ENCODE results near the gene CD44.

The CD44 gene

GRCh38 chr11:35179466-35180135 lies 40.6 kb downstream of the CD44 start:
- no peak for DNase-seq

GRCh38 chr11:35180317-35181233 lies 41.6 kb downstream of the CD44 start:
- DNase-seq: no peak

DNA sequence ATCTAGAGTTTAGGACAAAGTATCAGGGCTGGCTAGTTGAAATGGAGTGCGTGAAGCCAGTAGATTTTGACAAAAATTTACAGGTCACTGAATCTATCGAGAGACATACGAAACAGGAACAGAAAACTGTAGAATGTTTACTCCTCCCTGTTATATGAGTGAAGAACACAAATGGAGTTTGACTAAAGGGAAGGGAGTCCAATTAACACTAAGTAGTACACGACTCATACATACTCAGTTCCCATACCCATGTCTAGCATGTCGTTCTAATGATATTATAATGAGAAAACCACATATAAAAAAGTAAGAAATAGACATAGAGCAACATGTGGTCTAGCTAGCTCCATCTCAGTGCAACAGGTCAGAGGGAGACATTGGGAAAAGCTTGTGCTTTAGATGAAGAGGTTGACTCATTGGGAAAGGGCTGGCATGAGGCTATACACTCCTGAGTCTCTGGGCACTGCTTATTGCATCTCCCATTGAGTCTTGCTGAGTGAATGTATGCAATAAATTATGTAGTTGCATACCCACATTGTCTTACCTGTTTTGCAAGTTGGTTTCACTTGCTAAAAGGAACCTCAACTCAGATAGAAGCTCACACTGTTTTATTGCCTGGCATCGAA lies 43.5 kb downstream of the CD44 start:
- no peak for DNase-seq

DNA sequence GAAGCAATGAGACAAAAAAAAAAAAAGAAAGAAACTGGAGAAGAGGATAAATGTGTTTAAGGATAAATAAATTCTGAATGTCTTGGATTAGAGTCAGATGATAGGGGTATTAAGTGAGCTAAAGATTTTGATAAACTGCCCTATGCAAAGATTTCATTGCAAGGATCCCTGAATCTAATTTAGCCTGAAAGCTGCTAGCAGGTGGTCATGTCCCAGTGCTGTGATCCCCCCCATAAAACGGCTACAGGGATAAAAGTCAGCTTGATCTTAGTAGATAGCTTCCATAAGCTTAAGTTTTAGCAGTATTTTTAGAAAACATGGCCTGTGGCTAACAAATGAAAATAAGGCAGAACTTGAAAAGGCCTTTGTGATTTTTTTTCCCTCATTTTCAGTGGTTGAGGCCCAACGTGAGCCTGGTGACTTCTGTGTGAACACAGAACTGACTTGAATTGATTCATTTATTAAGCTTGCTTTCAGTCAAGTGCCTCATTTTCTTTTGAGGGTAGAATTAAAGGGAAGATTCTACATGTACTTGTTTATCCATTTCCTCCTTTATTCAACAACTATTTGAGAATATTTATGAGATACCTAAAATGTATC lies 44.5 kb downstream of the CD44 start:
- DNase-seq: no peak

DNA sequence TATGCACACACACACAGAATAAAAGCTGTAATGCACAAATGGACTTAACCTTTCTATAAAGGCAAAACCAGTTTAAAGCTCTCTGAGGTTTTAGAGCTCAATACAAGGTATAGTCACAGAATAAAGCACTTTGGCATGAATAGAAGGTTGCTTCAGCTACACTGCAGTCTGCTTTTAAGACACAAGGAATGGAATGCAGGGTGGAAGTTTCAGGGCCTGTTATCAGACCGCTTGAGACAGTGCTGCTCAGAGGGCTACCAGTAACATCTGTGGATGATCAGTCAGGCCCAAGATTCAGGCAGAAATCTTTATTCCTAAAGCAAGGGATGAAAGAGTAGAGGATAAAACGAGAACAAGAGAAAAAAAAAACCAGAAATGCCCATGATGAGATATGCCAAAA lies 46.7 kb downstream of the CD44 start:
- no peak for DNase-seq

DNA sequence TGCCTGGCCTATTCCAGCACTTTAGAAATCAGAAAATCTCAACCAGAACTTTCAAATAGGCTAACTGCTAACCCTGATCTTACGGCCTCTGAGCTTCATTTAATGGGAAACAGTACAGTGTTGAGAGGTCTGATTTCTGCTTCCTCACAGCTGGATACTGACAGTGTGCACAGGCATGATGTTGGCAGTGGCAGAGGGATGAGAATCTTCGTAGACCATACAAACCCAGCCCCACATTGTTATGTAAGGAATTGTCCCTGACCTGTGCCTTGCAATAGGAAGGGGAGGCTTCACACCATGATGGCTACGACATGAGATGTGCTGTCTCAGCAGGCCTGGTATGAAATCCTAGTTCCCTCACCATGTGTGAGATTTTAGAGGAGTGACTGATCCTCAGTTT lies 49.0 kb downstream of the CD44 start:
- no peak for DNase-seq

DNA sequence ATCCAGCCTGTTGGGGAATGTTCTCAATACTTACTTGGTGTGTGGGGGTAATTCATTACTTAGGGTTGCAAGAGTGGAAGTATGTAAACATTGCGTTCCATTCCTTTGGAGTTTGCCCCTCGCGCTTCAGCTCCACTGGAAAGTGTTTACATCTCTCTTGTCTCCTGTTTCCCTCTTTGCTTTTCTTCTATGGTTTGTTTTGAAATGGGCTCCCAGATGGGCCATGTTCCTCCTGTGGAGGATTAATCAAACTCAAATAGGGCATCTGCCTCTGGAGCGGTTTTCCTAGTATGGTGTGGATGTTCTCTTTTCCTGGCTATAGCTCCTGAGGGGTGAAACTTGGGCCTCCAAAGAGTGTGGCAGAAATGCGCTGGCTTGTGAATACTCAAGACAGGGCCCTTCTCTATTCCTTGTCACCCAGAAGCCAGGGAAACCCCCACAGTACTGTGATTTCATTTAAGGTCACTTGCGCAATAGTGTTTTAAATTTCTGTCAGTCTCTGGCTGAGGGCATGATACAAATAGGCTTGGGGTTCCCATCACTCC lies 51.9 kb downstream of the CD44 start:
- no peak for DNase-seq

GRCh38 chr11:35192347-35192746 lies 53.4 kb downstream of the CD44 start:
- DNase-seq: no peak

- no peak for DNase-seq
Measured at GRCh38 chr11:35193767-35194166, 54.8 kb downstream of the CD44 start.

GRCh38 chr11:35197292-35197691 lies 58.3 kb downstream of the CD44 start:
- DNase-seq: no peak

DNA sequence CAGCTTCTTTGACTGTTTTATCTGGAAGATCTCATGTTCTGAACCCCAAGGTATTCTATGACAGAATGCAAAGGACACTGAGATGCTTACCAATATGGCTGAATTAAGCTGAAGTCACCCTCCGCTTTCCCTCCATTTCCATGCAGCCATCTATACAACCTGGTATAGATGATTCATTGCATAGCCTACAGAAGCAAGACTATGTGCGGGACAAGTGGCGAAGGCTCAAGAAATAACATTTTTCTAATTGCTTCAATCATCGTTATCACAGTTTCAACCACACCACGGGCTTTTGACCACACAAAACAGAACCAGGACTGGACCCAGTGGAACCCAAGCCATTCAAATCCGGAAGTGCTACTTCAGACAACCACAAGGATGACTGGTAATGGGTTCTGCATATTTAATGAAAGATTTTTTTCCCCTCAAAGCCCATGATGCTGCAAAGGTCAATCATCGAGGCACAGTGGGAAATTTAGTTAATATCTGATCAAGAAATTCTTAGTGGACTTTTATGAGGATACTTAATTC lies 61.9 kb downstream of the CD44 start:
- no peak for DNase-seq

DNA sequence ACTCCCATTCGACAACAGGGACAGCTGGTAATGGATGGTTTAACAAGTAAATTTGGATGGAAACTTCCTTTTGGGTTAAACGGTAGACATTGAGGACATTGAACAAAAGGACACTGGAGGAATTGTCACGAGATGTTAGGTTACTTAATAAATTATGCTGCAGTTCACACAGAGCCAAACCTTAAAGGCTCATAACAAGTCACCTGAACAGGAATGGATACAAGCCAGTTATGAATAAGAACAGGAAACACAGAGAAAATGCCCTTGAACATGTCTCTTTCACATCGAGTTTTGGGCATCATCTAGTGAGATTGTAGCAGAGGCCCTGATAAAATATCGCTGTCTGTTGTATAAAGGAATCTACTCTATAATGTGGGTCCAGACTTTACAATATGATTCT lies 65.6 kb downstream of the CD44 start:
- DNase-seq: no peak

DNA sequence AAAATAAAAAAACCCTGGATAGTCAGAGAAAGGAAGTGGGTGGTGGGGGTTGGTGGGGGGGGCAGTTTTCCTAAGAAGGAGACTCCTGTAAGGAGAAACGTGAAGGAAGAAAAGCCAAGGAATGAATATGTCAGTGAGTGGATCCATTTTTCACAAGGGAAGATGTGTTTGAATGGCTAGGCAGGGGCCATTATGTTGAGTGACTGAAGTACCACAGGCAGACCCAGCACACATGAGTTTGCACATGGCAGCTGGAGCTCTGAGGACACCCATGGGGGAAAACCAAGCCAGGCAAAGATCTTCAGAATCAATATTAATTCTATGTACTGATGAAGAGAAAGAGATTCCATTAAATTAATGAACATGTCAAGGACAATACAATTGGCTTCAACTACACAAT lies 67.6 kb downstream of the CD44 start:
- DNase-seq: no peak

GRCh38 chr11:35207471-35208403 lies 68.8 kb downstream of the CD44 start:
- no peak for DNase-seq

GRCh38 chr11:35208795-35209194 lies 69.8 kb downstream of the CD44 start:
- no peak for DNase-seq

GRCh38 chr11:35210876-35211546 lies 72.0 kb downstream of the CD44 start:
- no peak for DNase-seq

GRCh38 chr11:35211952-35212351 lies 73.0 kb downstream of the CD44 start:
- no peak for DNase-seq

DNA sequence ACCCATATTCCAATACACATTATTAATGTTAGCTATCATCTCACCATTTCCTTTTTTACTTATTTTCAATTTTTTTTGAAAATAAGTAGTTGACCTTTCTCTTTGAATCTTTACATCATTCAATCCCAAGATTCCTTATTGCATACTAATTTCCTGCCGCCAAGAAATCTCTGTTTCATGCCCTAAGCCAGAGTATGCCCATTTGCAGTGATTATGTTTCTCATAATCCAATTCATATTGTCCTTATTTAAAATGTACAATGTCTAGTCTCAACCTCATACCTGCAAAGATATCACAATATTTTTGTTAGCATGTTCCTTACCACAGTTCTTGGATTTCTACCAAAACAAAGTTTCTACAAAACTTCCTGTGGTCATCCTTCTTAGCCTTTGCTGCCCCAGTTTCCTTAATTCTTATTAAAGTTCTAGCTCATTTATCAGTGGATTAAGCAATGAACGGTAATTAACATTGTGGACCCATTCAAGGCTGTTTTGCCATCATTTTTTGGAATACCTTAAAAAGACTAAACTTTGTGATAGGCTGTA lies 75.3 kb downstream of the CD44 start:
- no peak for DNase-seq

DNA sequence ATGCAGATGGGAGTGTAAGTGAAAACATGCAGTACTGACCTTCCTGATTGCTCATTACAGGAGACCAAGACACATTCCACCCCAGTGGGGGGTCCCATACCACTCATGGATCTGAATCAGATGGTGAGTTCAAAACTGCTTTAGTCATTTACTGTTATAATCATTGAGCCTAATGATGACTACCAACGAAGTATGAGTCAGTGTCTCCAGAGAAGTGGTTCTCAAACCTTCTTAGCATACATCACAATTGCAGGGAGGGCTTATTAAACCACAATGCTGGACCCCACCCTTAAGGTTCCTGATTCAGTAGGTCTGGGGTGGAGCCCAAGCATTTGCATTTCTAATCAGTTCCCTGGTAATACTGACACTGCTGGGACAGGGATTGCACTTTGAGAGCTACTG lies 75.8 kb downstream of the CD44 start:
- no peak for DNase-seq

- DNase-seq: no peak
Measured at GRCh38 chr11:35215945-35216344, 77.0 kb downstream of the CD44 start.

Data from activated CD8-positive, alpha-beta memory T cell treated with anti-CD3 and anti-CD28 coated beads for 24 hours (primary cell).